Measurements from ENCODE around the gene GNB2. TPM values are rescaled to one million over a fixed set of nuclear protein-coding genes. Genes with fewer than 3 reads are reported as not detected.

Gene GNB2
- total and polyA plus RNA-seq, 2 of the 8 experiments (the other 6 are each of a cell fraction or from before 2014, with no cell fraction given): 157 to 260 TPM

- TF ChIP-seq FOSL1 (IDR thresholded peaks at IDR 0.05; ENCODE audit: insufficient read depth, low read depth, low read length): no peak
- no peak for TF ChIP-seq CEBPB (IDR thresholded peaks at IDR 0.05; ENCODE audit: low read depth, low read length)
Observed at GRCh38 chr7:100670074-100670473, 3.5 kb upstream of the GNB2 start (continued).
